Stimulated activated naive CD8-positive, alpha-beta T cell treated with anti-CD3 and anti-CD28 coated beads, Interleukin-15, Interleukin-2, amounts not matched to agents 100 ng/mL and 50 ng/mL, for 24 hours (primary cell): ENCODE data around the gene CD226.
"Not testable (repeated sequence)": the region's sequence is repeated elsewhere in the genome, so short reads cannot be mapped to it uniquely, and the experiment has no call there.

Experiments
- H3K27ac Mint-ChIP-seq: one replicate; pipeline ENCODE4 v1.8.0; 2021; ENCODE audit warnings: mild to moderate bottlenecking, mixed read lengths
- H3K27me3 Mint-ChIP-seq: one replicate; pipeline ENCODE4 v1.8.0; 2021; ENCODE audit warnings: mixed read lengths
- H3K36me3 Mint-ChIP-seq: one replicate; pipeline ENCODE4 v1.8.0; 2021; ENCODE audit warnings: low read depth, mixed read lengths
- H3K4me1 Mint-ChIP-seq: one replicate; pipeline ENCODE4 v1.8.0; 2021; ENCODE audit warnings: low read depth, mixed read lengths
- H3K4me3 Mint-ChIP-seq: one replicate; pipeline ENCODE4 v1.8.0; 2021; ENCODE audit warnings: mild to moderate bottlenecking, mixed read lengths
- H3K9me3 Mint-ChIP-seq: one replicate; pipeline ENCODE4 v1.8.0; 2021; ENCODE audit warnings: mixed read lengths

Gene CD226

GRCh38 chr18:69947361-69948133 lies at the start of gene CD226:
Gene CD226, minus strand, starts transcription at chr18:69947873. Its CDS starts 467 bp downstream, at chr18:69947406.
- H3K27me3 Mint-ChIP-seq: no peaks in the 10 kb centered on the region
- H3K9me3 Mint-ChIP-seq: peaks cover 9% of the 10 kb centered on the region
- H3K4me1 Mint-ChIP-seq: peaks cover 47% of the 10 kb centered on the region
- H3K36me3 Mint-ChIP-seq: peaks cover 56% of the 10 kb centered on the region
- no peak within 1 kb of the TSS for H3K27ac Mint-ChIP-seq
- no peak within 1 kb of the TSS for H3K4me3 Mint-ChIP-seq

- Mint-ChIP-seq H3K27me3 (no peaks in the 10 kb centered on the region), H3K36me3 (peaks cover 82% of the 10 kb centered on the region), H3K4me1 (peaks cover 36% of the 10 kb centered on the region), H3K9me3 (peaks cover 17% of the 10 kb centered on the region), H3K27ac (peak overlapping the region; percentile 76), H3K4me3 (peak overlapping the region; percentile 28)
These were observed 49.5 kb upstream of the CD226 start for GRCh38 chr18:69996951-69997798.

- H3K36me3 Mint-ChIP-seq: peaks cover 82% of the 10 kb centered on the region
- no peaks in the 10 kb centered on the region for H3K27me3 Mint-ChIP-seq
- peaks cover 22% of the 10 kb centered on the region for H3K9me3 Mint-ChIP-seq
- H3K4me1 Mint-ChIP-seq: peaks cover 36% of the 10 kb centered on the region
- H3K4me3 Mint-ChIP-seq: no peak overlapping the region
- no peak overlapping the region for H3K27ac Mint-ChIP-seq
These were observed 48.7 kb upstream of the CD226 start for GRCh38 chr18:69996417-69996816.

- H3K9me3 Mint-ChIP-seq: peaks cover 26% of the 10 kb centered on the region
- H3K36me3 Mint-ChIP-seq: peaks cover 81% of the 10 kb centered on the region
- no peak overlapping the region for H3K4me3 Mint-ChIP-seq
- peaks cover 33% of the 10 kb centered on the region for H3K4me1 Mint-ChIP-seq
- H3K27me3 Mint-ChIP-seq: no peaks in the 10 kb centered on the region
- H3K27ac Mint-ChIP-seq: no peak overlapping the region
These were observed 48.1 kb upstream of the CD226 start for GRCh38 chr18:69995774-69996173.

- H3K4me1 Mint-ChIP-seq: peaks cover 30% of the 10 kb centered on the region
- no peaks in the 10 kb centered on the region for H3K27me3 Mint-ChIP-seq
- peaks cover 50% of the 10 kb centered on the region for H3K9me3 Mint-ChIP-seq
- no peak overlapping the region for H3K4me3 Mint-ChIP-seq
- H3K27ac Mint-ChIP-seq: no peak overlapping the region
- H3K36me3 Mint-ChIP-seq: peaks cover 92% of the 10 kb centered on the region
These were observed 45.1 kb upstream of the CD226 start for GRCh38 chr18:69992776-69993175.

GRCh38 chr18:69987870-69988269 lies 40.2 kb upstream of the CD226 start:
- peaks cover 54% of the 10 kb centered on the region for H3K9me3 Mint-ChIP-seq
- peaks cover 71% of the 10 kb centered on the region for H3K36me3 Mint-ChIP-seq
- H3K27me3 Mint-ChIP-seq: no peaks in the 10 kb centered on the region
- H3K27ac Mint-ChIP-seq: no peak overlapping the region
- H3K4me1 Mint-ChIP-seq: peaks cover 5% of the 10 kb centered on the region
- no peak overlapping the region for H3K4me3 Mint-ChIP-seq

- Mint-ChIP-seq H3K4me1 (peaks cover 30% of the 10 kb centered on the region), H3K36me3 (peaks cover 51% of the 10 kb centered on the region), H3K27me3 (no peaks in the 10 kb centered on the region), H3K9me3 (peaks cover 35% of the 10 kb centered on the region), H3K4me3 (no peak overlapping the region), H3K27ac (no peak overlapping the region)
These were observed 37.6 kb upstream of the CD226 start for GRCh38 chr18:69985239-69985638.

- Mint-ChIP-seq H3K27ac (no peak overlapping the region), H3K27me3 (no peaks in the 10 kb centered on the region), H3K4me3 (no peak overlapping the region), H3K4me1 (peaks cover 50% of the 10 kb centered on the region), H3K36me3 (peaks cover 37% of the 10 kb centered on the region), H3K9me3 (peaks cover 16% of the 10 kb centered on the region)
These were observed 34.7 kb upstream of the CD226 start for GRCh38 chr18:69982417-69982816.

- H3K4me1 Mint-ChIP-seq: peaks cover 50% of the 10 kb centered on the region
These were observed 34.3 kb upstream of the CD226 start for GRCh38 chr18:69981948-69982347.

GRCh38 chr18:69980982-69981804 lies 33.5 kb upstream of the CD226 start:
- Mint-ChIP-seq H3K36me3 (peaks cover 38% of the 10 kb centered on the region), H3K27ac (peak overlapping the region; percentile 50), H3K4me3 (no peak overlapping the region), H3K27me3 (no peaks in the 10 kb centered on the region), H3K4me1 (peaks cover 50% of the 10 kb centered on the region), H3K9me3 (peaks cover 13% of the 10 kb centered on the region)

More at GRCh38 chr18:69981948-69982347, 34.3 kb upstream of the CD226 start:
- H3K36me3 Mint-ChIP-seq: peaks cover 37% of the 10 kb centered on the region
- peak overlapping the region; percentile 4 for H3K4me3 Mint-ChIP-seq
- peak overlapping the region; percentile 56 for H3K27ac Mint-ChIP-seq
- H3K9me3 Mint-ChIP-seq: peaks cover 14% of the 10 kb centered on the region
- H3K27me3 Mint-ChIP-seq: no peaks in the 10 kb centered on the region

GRCh38 chr18:69980509-69980908 lies 32.8 kb upstream of the CD226 start:
- Mint-ChIP-seq H3K4me3 (no peak overlapping the region), H3K9me3 (peaks cover 17% of the 10 kb centered on the region), H3K27ac (peak overlapping the region; percentile 50), H3K27me3 (no peaks in the 10 kb centered on the region), H3K4me1 (peaks cover 50% of the 10 kb centered on the region), H3K36me3 (peaks cover 41% of the 10 kb centered on the region)

GRCh38 chr18:69978732-69979715 lies 31.4 kb upstream of the CD226 start:
- peaks cover 42% of the 10 kb centered on the region for H3K36me3 Mint-ChIP-seq
- peak overlapping the region; percentile 37 for H3K27ac Mint-ChIP-seq
- peaks cover 22% of the 10 kb centered on the region for H3K9me3 Mint-ChIP-seq
- no peak overlapping the region for H3K4me3 Mint-ChIP-seq
- H3K27me3 Mint-ChIP-seq: no peaks in the 10 kb centered on the region
- peaks cover 50% of the 10 kb centered on the region for H3K4me1 Mint-ChIP-seq

- H3K9me3 Mint-ChIP-seq: peaks cover 26% of the 10 kb centered on the region
- peaks cover 37% of the 10 kb centered on the region for H3K36me3 Mint-ChIP-seq
- H3K4me1 Mint-ChIP-seq: peaks cover 20% of the 10 kb centered on the region
- not testable (repeated sequence) for H3K4me3 Mint-ChIP-seq, H3K27ac Mint-ChIP-seq, H3K27me3 Mint-ChIP-seq
These were observed 27.6 kb upstream of the CD226 start for GRCh38 chr18:69975294-69975693.

- Mint-ChIP-seq H3K27me3 (no peaks in the 10 kb centered on the region), H3K9me3 (peaks cover 22% of the 10 kb centered on the region), H3K4me1 (peaks cover 11% of the 10 kb centered on the region), H3K36me3 (peaks cover 28% of the 10 kb centered on the region), H3K4me3 (no peak overlapping the region), H3K27ac (no peak overlapping the region)
These were observed 26.7 kb upstream of the CD226 start for GRCh38 chr18:69974365-69974764.
